CD1c-positive myeloid dendritic cell (primary cell): ENCODE measurements around the gene MMP25.
"Not testable (repeated sequence)": the region's sequence is repeated elsewhere in the genome, so short reads cannot be mapped to it uniquely, and the experiment has no call there.

Source experiments
- DNase-seq: peaks from one replicate; pipeline ENCODE4 v3.0.0-alpha.2; 2016; ENCODE audit errors: extremely low spot score

MMP25 gene

DNA sequence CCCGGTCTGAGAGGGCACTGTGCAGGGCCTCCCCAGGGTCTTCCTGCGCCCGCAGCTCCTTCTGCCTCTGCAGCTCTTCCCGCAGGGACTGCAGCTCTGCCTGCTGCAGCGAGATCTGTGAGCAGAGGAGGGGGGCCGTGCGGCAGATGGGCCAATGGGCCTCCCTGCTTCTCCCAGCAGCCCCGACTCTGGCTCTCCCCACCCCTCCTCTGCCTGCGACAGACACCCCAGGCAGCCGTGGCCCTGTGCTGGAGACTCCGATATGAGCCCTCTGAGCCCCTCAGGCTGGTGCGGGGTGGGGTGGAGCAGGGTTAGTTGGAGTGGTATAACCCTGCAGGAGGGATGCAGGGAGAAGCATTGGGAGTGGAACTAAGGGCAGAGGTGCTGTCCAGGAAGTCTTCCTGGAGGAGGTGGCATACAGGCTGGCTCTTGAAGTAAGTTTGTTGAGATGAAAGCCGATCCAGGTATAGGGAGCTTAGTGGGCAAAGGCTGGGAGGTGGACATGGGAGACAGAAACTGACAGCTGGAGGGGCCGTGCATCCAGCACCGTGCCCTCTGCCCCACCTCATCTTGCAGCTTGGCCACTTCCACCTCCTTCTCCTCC is 17.5 kb upstream of the MMP25 start:
- no peak for DNase-seq

GRCh38 chr16:3029491-3030221 is 16.7 kb upstream of the MMP25 start:
- peak; percentile 67 for DNase-seq

DNA sequence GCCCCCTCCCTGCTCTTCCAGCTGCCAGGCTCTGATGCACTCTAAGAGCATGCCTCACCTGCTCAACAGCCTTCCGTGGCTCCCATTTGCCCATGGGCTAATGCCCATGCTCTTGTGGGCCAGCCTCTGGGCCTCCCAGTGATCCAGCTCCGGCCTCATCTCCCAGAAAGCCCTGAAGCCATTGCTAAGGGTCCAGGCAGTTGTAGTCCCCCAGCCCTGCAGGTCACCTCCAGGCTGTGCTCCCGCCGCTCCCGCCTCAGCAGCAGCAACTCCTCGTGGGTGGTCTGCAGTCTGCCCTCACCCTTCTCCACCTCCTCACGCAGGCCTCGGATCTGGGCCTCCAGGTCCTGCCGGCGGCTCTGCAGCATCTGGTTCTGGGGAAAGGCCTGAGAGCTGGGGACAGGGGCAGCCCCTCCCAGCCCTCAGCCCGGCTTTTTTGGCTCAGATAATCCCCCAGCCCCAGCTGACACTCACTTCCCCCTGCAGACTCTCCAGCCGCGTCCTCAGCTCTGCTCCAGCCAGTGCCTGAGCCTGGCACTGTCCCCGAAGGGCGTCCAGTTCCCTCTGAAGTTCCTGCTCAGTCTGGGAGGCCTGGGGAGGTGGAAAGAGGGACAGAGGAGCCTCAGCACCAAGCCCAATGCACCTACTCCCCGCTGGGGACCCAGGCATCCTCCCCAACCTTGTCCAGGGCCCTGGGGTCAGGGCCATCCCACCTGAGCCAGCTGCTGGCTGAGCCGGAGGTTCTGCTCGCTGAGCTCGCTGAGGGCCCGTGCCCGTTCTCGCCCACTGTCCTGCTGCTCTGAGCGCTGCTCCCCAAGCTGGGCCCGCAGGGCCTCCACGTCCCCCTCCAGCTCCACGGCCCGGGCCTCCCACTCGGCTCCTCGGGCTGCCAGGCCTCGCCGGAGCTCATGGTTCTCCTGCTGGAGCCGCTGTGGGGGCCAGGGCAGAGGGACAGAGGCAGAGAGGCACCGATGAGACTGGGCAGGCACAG is 15.8 kb upstream of the MMP25 start:
- DNase-seq = no peak

- peak; percentile 50 for DNase-seq
Observed at GRCh38 chr16:3032624-3033023, 13.7 kb upstream of the MMP25 start.

- no peak for DNase-seq
Observed at GRCh38 chr16:3035289-3035971, 10.9 kb upstream of the MMP25 start.

DNA sequence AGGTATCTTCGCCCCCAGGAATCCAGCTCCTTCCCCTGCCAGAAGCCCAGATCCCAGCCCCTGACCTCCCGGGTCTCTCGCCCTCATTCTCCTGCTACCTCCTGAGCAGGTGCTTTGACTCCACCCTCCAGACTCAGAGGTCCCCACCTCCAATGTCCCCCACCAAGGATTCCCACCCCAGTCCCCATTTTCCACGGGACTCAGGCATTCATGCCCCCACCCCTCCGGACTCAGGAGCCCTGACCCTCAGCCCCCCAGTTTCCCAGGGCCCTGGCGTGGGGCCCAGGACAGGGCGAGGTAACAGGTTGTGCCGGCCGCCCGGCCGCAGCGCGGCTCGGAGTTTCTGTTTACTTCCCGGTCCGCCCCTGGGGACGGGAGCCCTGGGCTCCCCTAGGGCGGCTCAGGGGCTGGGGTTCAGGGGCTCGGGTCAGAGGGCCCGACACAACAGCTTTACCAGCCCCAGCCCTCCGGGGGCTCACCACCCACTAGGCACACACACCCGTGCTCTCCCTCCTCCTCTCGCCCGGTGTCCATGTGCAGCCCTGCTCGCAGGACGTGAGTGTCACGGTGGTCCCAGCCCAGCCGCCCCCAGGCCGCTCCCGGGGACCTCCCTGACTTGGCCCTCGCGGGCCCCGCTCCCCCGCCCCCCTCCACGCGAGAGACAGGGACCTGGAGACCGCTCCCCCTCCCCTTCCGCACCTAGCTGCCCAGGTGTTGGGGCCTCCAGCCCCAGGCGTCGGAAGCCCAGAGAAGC is 10.2 kb upstream of the MMP25 start:
- DNase-seq = no peak

GRCh38 chr16:3036726-3037315 is 9.5 kb upstream of the MMP25 start, which contains the start of gene BICDL2:
TSS of gene BICDL2 (minus strand) at chr16:3036944. CDS start at chr16:3035496, 1,448 bp downstream.
- no peak for DNase-seq

GRCh38 chr16:3038256-3038655 is 8.1 kb upstream of the MMP25 start:
- no peak for DNase-seq

- DNase-seq = no peak
Observed at GRCh38 chr16:3038896-3039295, 7.5 kb upstream of the MMP25 start.

- peak; percentile 18 for DNase-seq
Observed at GRCh38 chr16:3042376-3042775, 4.0 kb upstream of the MMP25 start.

GRCh38 chr16:3044708-3045107 is 1.7 kb upstream of the MMP25 start:
- DNase-seq = no peak

DNA sequence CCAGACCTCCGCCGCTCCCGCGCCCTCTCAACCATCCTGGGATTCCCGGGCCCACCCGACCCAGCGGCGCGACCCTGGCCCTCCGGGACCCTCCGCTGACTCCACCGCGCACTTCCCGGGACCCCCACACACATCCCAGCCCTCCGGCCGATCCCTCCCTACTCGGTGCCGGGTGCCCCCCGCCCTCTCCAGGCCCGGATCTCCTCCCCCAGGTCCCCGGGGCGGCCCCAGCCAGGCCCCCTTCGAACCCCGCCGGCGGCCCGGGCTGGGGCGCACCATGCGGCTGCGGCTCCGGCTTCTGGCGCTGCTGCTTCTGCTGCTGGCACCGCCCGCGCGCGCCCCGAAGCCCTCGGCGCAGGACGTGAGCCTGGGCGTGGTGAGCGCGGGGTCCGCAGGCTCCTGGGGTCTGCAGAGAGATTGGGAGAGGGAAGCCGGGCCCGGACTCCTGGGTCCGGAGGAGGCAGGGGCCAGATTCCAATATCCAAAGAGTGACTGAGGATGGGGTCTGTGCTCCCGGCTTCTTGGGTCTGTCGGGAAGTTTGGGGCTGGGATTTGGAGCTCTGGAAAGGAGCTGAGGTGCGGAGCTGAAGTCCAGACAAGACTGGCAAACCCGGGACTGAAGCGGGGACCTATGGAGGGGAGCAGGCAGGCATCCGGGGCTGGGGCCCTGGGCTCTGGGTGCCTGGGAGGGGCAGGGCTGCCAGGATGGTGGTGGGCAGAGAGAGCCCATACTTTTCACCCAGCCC is 453 bp downstream of the MMP25 start:
- DNase-seq = no peak

DNA sequence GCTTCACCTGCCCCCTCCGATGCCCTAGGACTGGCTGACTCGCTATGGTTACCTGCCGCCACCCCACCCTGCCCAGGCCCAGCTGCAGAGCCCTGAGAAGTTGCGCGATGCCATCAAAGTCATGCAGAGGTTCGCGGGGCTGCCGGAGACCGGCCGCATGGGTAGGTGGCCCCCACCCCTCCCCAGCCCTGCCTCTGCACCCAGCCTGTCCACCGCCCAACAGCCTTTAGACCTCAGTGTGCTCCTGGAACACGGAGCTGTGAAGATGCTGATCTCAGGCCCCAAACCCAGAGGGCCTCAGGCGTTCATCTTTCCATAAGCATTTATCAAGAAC is 993 bp downstream of the MMP25 start:
- DNase-seq = no peak

GRCh38 chr16:3049921-3050481 is 3.6 kb downstream of the MMP25 start:
- no peak for DNase-seq

GRCh38 chr16:3050487-3050886 is 4.1 kb downstream of the MMP25 start:
- DNase-seq = no peak

- no peak for DNase-seq
Observed at GRCh38 chr16:3051009-3051408, 4.6 kb downstream of the MMP25 start.

DNA sequence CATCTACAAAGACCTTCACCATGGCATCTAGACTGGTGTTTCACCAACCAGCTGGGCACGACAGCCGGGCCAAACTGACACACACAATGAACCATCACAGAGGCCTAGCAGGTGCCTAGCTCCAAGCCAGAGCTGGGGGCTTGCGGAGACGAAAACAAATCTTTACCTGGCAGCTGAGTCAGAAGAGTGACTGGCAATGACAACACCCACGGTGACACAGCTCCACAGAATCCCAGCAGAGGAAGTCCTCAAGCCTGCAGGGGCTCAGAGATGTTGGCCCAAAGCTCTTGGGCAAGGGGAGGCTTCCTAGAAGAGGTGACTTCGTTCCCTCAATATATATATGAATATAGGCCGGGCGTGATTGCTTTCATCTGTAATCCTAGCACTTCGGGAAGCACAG is 5.1 kb downstream of the MMP25 start:
- DNase-seq = peak; percentile 49

GRCh38 chr16:3052571-3053329 is 6.4 kb downstream of the MMP25 start:
- DNase-seq = not testable (repeated sequence)

DNA sequence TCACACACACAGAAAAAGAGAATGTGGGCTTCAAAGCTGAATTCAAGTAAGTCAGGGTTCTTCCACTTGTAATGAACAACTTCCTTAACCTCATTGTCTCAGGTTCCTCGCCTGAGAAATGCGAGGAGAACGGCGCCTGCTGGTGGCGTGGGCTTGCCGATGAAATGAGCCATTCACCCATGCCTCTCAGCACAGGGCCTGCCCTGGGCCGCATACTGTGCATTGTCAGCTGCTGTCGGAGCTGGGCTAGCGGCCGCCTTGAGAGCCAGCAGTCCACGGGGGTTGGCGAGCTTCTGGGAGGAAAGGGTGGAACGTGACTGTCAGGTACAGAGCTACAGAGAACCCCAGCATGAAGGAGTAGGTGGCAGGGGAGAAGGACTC is 7.0 kb downstream of the MMP25 start:
- not testable (repeated sequence) for DNase-seq
